Peyer's patch (tissue), 4 donors: ENCODE results near the gene FUT2. TPM values are rescaled to one million over a fixed set of nuclear protein-coding genes. Genes with fewer than 3 reads are reported as not detected.
A peak's percentile ranks its signal among the peaks of the same experiment; 100 is the strongest.

ENCODE experiments used
- DNase-seq, 3 donors: peaks; one replicate each; pipeline ENCODE4 v3.0.0-alpha.2; 2017 to 2019
- H3K27ac ChIP-seq, 4 donors: fragments of 200-600 bp; sonication (generic); one replicate each; pipeline ENCODE4 v1.5.1; 2016 to 2019
- H3K27me3 ChIP-seq, 2 donors: fragments of 200-600 bp; sonication (generic); one replicate each; pipeline ENCODE4 v1.5.1; 2019
- H3K36me3 ChIP-seq, 3 donors: fragments of 200-600 bp; sonication (generic); one replicate each; pipeline ENCODE4 v1.5.1; 2016 to 2019
- H3K4me1 ChIP-seq, 4 donors: fragments of 200-600 bp; sonication (generic); one replicate each; pipeline ENCODE4 v1.5.1; 2016 to 2019
- H3K4me3 ChIP-seq, 4 donors: fragments of 200-600 bp; sonication (generic); 1 replicate in 3 of 4; 2 replicates in 1 of 4; pipeline ENCODE4 v1.5.1; 2016 to 2019; ENCODE audit warnings: mild to moderate bottlenecking in 1 of 4
- H3K9me3 ChIP-seq, 4 donors: fragments of 200-600 bp; sonication (generic); one replicate each; pipeline ENCODE4 v1.5.1; 2016 to 2019; ENCODE audit warnings: mild to moderate bottlenecking in 1 of 4
- POLR2A ChIP-seq, 2 donors: fragments of 450-650 bp; IDR thresholded peaks; one replicate each; pipeline ENCODE4 v1.5.1; 2017; ENCODE audit warnings: antibody characterized with exemption in 2 of 2, mild to moderate bottlenecking in 2 of 2, moderate library complexity in 2 of 2
- total RNA-seq, 4 donors: library from RNA; depleted of rRNA; stranded (reverse); fragments of >200 nt; gene quantifications; one replicate each; pipeline ENCODE4 v1.1.0, GENCODE V29; 2016
- TF ChIP-seq, protein P1 (sequence below), 6 experiments: fragments of 450-650 bp in 4 of 6; fragments of 200-600 bp in 2 of 6; sonication (generic) in 1 of 6; IDR thresholded peaks; one replicate each; pipeline ENCODE4 v1.5.1; 2017 to 2019; ENCODE audit warnings: antibody characterized with exemption in 6 of 6, mild to moderate bottlenecking in 3 of 6, moderate library complexity in 1 of 6

FUT2 gene
- total RNA-seq, 4 donors from 2014 or later: 11.6 to 91.6 (median 53.8) TPM

DNA sequence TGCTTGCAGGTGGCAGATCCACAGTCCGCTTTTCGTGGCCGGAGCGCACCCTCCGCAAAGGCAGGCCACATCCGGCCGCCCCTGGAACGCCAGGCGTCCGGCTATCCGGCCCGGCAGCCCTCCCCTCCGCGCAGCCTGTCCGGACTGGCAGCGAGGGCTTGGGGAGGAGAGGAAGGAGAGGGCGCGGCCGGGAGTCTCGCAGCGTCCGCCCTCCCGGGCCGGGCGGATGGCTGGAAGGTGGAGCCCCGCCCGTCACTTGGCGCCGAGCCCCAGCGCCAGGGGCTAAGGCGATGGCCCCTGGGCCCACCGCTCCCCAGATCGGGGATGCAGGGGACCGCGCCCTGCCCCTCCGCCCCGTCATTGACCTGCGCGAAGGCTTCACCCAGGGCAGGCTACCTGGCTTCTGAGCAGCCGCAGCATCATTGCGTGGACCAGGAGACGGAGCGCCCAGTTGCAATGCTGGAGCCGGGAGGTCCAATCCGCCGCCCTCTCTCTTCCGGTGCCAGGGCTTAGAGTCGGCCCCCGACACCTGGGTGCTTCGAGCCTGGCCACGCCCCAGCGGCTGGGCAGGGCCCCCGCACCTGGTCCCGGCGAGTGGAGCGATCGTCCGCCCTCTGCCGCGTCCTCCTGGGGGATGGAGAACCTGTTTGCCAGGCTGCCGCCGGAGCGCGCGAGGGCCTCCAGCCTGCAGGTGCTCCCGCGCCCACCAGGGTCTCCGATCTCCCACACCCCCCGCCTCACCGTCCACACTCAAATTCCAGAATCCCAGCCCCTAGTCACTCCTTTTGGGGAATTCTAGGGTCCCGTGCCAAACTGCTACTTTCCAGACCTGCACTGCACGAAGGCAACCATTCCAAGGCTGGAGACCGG, 57.0 kb downstream of the FUT2 start, which contains the start of gene FUT1:
Gene FUT1, minus strand, starts transcription at position 146 of the 870 bp plus-strand sequence. CDS start 1,360 bp downstream, outside the sequence.
- Histone ChIP-seq H3K27me3 (no peaks in the 10 kb centered on the region), H3K4me1 (peaks cover 0 to 17% (median 10%) of the 10 kb centered on the region in 4 donors), H3K4me3 (peak within 1 kb of the TSS; percentile 13 to 50 (median 45)), H3K27ac (peak within 1 kb of the TSS in 2 of 4 donors; percentile 36), H3K36me3 (no peaks in the 10 kb centered on the region), H3K9me3 (no peaks in the 10 kb centered on the region)
- peak; percentile 30 to 83 (median 80) for DNase-seq
- TF ChIP-seq, protein P1, sequence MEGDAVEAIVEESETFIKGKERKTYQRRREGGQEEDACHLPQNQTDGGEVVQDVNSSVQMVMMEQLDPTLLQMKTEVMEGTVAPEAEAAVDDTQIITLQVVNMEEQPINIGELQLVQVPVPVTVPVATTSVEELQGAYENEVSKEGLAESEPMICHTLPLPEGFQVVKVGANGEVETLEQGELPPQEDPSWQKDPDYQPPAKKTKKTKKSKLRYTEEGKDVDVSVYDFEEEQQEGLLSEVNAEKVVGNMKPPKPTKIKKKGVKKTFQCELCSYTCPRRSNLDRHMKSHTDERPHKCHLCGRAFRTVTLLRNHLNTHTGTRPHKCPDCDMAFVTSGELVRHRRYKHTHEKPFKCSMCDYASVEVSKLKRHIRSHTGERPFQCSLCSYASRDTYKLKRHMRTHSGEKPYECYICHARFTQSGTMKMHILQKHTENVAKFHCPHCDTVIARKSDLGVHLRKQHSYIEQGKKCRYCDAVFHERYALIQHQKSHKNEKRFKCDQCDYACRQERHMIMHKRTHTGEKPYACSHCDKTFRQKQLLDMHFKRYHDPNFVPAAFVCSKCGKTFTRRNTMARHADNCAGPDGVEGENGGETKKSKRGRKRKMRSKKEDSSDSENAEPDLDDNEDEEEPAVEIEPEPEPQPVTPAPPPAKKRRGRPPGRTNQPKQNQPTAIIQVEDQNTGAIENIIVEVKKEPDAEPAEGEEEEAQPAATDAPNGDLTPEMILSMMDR (IDR thresholded peaks at IDR 0.05): peak in 2 of 6 experiments; percentile 9 to 10
- TF ChIP-seq POLR2A (IDR thresholded peaks at IDR 0.05): no peak

DNA sequence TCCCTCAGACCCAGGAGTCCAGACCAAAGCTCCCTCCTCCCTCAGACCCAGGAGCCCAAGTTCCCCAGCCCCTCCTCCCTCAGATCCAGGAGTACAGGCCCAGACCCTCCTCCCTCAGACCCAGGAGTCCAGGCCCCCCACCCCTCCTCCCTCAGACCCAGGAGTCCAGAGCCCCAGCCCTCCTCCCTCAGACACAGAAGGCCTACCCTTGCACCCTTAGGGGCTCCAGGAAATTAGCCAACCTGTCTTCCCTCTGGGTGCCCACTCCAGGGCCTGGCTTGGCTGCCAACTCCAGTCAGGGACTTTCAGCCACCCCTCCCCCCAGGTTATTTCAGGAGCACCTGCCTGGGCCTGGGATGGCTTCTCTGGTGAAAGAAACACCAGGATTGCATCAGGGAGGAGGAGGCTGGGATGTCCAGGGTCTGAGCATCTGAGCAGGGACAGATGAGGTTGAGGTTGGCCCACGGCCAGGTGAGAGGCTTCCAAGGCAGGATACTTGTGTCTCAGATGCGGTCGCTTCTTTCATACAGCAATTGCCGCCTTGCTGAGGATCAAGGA, 59.4 kb downstream of the FUT2 start, which contains the start of gene FGF21:
Gene FGF21, plus strand, starts transcription at position 441 of the 558 bp plus-strand sequence. CDS start 713 bp downstream, outside the sequence.
- peak within 1 kb of the TSS in 1 of 4 donors; percentile 21 for H3K4me3 ChIP-seq
- H3K27ac ChIP-seq: no peak within 1 kb of the TSS
- DNase-seq: no peak
- TF ChIP-seq POLR2A (IDR thresholded peaks at IDR 0.05): no peak
- TF ChIP-seq, protein P1 (IDR thresholded peaks at IDR 0.05): no peak
- H3K9me3 ChIP-seq: no peaks in the 10 kb centered on the region
- no peaks in the 10 kb centered on the region for H3K36me3 ChIP-seq
- peaks cover 0 to 17% (median 10%) of the 10 kb centered on the region in 4 donors for H3K4me1 ChIP-seq
- H3K27me3 ChIP-seq: no peaks in the 10 kb centered on the region

Other genes starting within 250 kb of the FUT2 start
- 10 to 100 TPM in 3 of 4 donors, 1 to 10 TPM in 1; 10.0 to 17.6 (median 15.6) TPM for gene GRWD1, start 250.0 kb upstream of the FUT2 start, total RNA-seq
- 1 to 10 TPM in 3 of 4 donors, under 1 TPM in 1; 0.88 to 2.0 (median 1.8) TPM for gene KCNJ14, start 240.4 kb upstream of the FUT2 start, total RNA-seq
- 100 to 1,000 TPM in 1 of 4 donors, 10 to 100 TPM in 3; 64.5 to 160 (median 76.9) TPM for gene CYTH2, start 226.6 kb upstream of the FUT2 start, total RNA-seq
- gene LMTK3, start 184.1 kb upstream of the FUT2 start, total RNA-seq: 10 to 100 TPM in 2 of 4 donors, 1 to 10 TPM in 2; 8.2 to 17.6 (median 12.8) TPM
- 10 to 100 TPM in 1 of 4 donors, 1 to 10 TPM in 3; 2.5 to 14.6 (median 5.9) TPM for gene SULT2B1, start 143.8 kb upstream of the FUT2 start, total RNA-seq
- gene SPACA4, start 89.2 kb upstream of the FUT2 start, total RNA-seq: not detected
- gene FAM83E, start 80.9 kb upstream of the FUT2 start, total RNA-seq: 100 to 1,000 TPM in 3 of 4 donors, 10 to 100 TPM in 1; 58.6 to 203 (median 130) TPM
- gene RPL18, start 76.8 kb upstream of the FUT2 start, total RNA-seq: 1,000 to 10,000 TPM; 1,077 to 1,595 (median 1,505) TPM
- gene SPHK2, start 76.5 kb upstream of the FUT2 start, total RNA-seq: 100 to 1,000 TPM in 2 of 4 donors, 10 to 100 TPM in 2; 34.7 to 121 (median 96.7) TPM
- 10 to 100 TPM in 3 of 4 donors, 1 to 10 TPM in 1; 9.9 to 51.5 (median 35.8) TPM for gene DBP, start 58.6 kb upstream of the FUT2 start, total RNA-seq
- 1 to 10 TPM in 3 of 4 donors, under 1 TPM in 1; 0.70 to 8.3 (median 2.1) TPM for gene CA11, start 49.8 kb upstream of the FUT2 start, total RNA-seq
- 1 to 10 TPM in 1 of 4 donors, not detected in 3; 6.8 TPM for gene NTN5, start 23.0 kb upstream of the FUT2 start, total RNA-seq
- gene MAMSTR, start 23.8 kb downstream of the FUT2 start, total RNA-seq: 1 to 10 TPM in 1 of 4 donors, under 1 TPM in 1, not detected in 2; 0.70 to 1.1 TPM
- 1 to 10 TPM; 1.8 to 6.6 (median 3.4) TPM for gene RASIP1, start 44.6 kb downstream of the FUT2 start, total RNA-seq
- not detected for gene IZUMO1, start 50.9 kb downstream of the FUT2 start, total RNA-seq
- 1 to 10 TPM in 1 of 4 donors, under 1 TPM in 3; 0.38 to 1.2 (median 0.68) TPM for gene FUT1, start 56.7 kb downstream of the FUT2 start, total RNA-seq
- not detected for gene FGF21, start 59.6 kb downstream of the FUT2 start, total RNA-seq
- 10 to 100 TPM; 22.4 to 53.6 (median 30.2) TPM for gene BCAT2, start 115.1 kb downstream of the FUT2 start, total RNA-seq
- gene HSD17B14, start 140.5 kb downstream of the FUT2 start, total RNA-seq: 1 to 10 TPM in 3 of 4 donors, not detected in 1; 2.0 to 8.8 (median 2.8) TPM
- 10 to 100 TPM in 1 of 4 donors, 1 to 10 TPM in 3; 2.8 to 38.8 (median 5.9) TPM for gene PLEKHA4, start 172.6 kb downstream of the FUT2 start, total RNA-seq
- 100 to 1,000 TPM in 2 of 4 donors, 10 to 100 TPM in 2; 39.2 to 198 (median 80.3) TPM for gene PPP1R15A, start 176.4 kb downstream of the FUT2 start, total RNA-seq
- not detected for gene TULP2, start 202.8 kb downstream of the FUT2 start, total RNA-seq
- gene NUCB1, start 204.3 kb downstream of the FUT2 start, total RNA-seq: 100 to 1,000 TPM; 154 to 506 (median 444) TPM
- gene DHDH, start 237.7 kb downstream of the FUT2 start, total RNA-seq: 10 to 100 TPM in 3 of 4 donors, not detected in 1; 14.6 to 55.5 (median 45.9) TPM